Osteoblast (primary cell): ENCODE measurements around the gene PDP2. TPM values are rescaled to one million over a fixed set of nuclear protein-coding genes. Genes with fewer than 3 reads are reported as not detected.
A peak's percentile ranks its signal among the peaks of the same experiment; 100 is the strongest.
"Not testable (repeated sequence)": the region's sequence is repeated elsewhere in the genome, so short reads cannot be mapped to it uniquely, and the experiment has no call there.

Experiments
- DNase-seq: peaks from one replicate; pipeline ENCODE4 v3.0.0; 2011; ENCODE audit warnings: low spot score, mixed read lengths; ENCODE audit not compliant: insufficient read length; ENCODE audit errors: missing footprints
- H2AFZ ChIP-seq: 2 replicates; pipeline ENCODE4 v1.6.0; 2011; ENCODE audit warnings: mild to moderate bottlenecking, low read length
- H3K27ac ChIP-seq: 2 replicates; pipeline ENCODE4 v1.5.1; 2011; ENCODE audit warnings: mild to moderate bottlenecking, low read depth, low read length, moderate library complexity
- H3K27me3 ChIP-seq: 2 replicates; pipeline ENCODE4 v1.6.0; 2012; ENCODE audit warnings: mild to moderate bottlenecking, control low read depth, inconsistent platforms, low read length, moderate library complexity; ENCODE audit not compliant: insufficient read depth
- H3K36me3 ChIP-seq: 2 replicates; pipeline ENCODE4 v1.5.1; 2011; ENCODE audit warnings: mild to moderate bottlenecking, low read length, control low read depth, moderate library complexity; ENCODE audit not compliant: insufficient read depth
- H3K4me1 ChIP-seq: 2 replicates; pipeline ENCODE4 v1.5.1; 2011; ENCODE audit warnings: mild to moderate bottlenecking, low read length, control low read depth, moderate library complexity; ENCODE audit not compliant: insufficient read depth
- H3K4me2 ChIP-seq: 2 replicates; pipeline ENCODE4 v1.6.0; 2011; ENCODE audit warnings: mild to moderate bottlenecking, low read length; ENCODE audit not compliant: insufficient read depth
- H3K4me3 ChIP-seq: fragments of 200-600 bp; sonication (generic); 3 replicates; pipeline ENCODE4 v1.5.1; 2012; ENCODE audit warnings: mild to moderate bottlenecking, low read length, inconsistent platforms; ENCODE audit not compliant: insufficient read depth
- H3K79me2 ChIP-seq: 2 replicates; pipeline ENCODE4 v1.6.0; 2012; ENCODE audit warnings: mild to moderate bottlenecking, low read length, control low read depth, inconsistent platforms; ENCODE audit not compliant: insufficient read depth
- H3K9me3 ChIP-seq: 2 replicates; pipeline ENCODE4 v1.5.1; 2011; ENCODE audit warnings: low read depth, low read length, control low read depth
- H4K20me1 ChIP-seq: 2 replicates; pipeline ENCODE4 v1.6.0; 2012; ENCODE audit warnings: mild to moderate bottlenecking, low read length, control low read depth; ENCODE audit not compliant: insufficient read depth
- total RNA-seq: library from RNA; depleted of rRNA; stranded (reverse); fragments of >200 nt; gene quantifications from 2 replicates; pipeline ENCODE4 v1.2.3, GENCODE V29; 2012
- TF ChIP-seq, protein P1 (sequence below): IDR thresholded peaks from 2 replicates; pipeline ENCODE4 v1.5.1; 2011; ENCODE audit warnings: mild to moderate bottlenecking, low read depth, low read length, moderate library complexity; ENCODE audit errors: extremely low read depth

PDP2 gene
- total RNA-seq, 1 donor, result 13.8 TPM

DNA sequence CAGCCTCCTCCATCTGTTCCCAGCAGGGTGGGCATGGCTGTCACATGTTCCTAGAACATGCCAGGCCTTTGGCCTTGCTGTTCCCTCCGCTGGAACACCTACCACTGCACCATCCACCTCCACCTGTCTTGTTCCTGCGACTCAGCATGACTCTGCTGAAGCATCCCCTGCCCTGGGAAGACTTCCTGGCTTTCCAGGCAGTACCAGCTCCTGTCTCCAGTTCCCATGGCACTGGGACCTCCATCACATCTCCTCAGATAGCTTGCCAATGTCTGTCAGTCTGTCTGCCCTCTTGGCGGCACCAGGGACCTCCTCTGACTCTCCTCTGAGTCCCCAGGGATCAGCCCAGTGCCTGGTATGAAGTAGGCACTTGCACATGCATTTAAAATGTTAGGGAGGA is 15.7 kb downstream of the PDP2 start:
- DNase-seq, result no peak
- no peaks in the 10 kb centered on the region for H3K79me2 ChIP-seq
- H3K4me2 ChIP-seq, result no peak overlapping the region
- no peak overlapping the region for H2AFZ ChIP-seq
- H3K9me3 ChIP-seq, result no peaks in the 10 kb centered on the region
- no peaks in the 10 kb centered on the region for H3K27me3 ChIP-seq
- H3K27ac ChIP-seq, result no peak overlapping the region
- no peak overlapping the region for H3K4me3 ChIP-seq
- peaks cover 28% of the 10 kb centered on the region for H3K4me1 ChIP-seq
- peaks cover 4% of the 10 kb centered on the region for H4K20me1 ChIP-seq
- TF ChIP-seq, protein P1, sequence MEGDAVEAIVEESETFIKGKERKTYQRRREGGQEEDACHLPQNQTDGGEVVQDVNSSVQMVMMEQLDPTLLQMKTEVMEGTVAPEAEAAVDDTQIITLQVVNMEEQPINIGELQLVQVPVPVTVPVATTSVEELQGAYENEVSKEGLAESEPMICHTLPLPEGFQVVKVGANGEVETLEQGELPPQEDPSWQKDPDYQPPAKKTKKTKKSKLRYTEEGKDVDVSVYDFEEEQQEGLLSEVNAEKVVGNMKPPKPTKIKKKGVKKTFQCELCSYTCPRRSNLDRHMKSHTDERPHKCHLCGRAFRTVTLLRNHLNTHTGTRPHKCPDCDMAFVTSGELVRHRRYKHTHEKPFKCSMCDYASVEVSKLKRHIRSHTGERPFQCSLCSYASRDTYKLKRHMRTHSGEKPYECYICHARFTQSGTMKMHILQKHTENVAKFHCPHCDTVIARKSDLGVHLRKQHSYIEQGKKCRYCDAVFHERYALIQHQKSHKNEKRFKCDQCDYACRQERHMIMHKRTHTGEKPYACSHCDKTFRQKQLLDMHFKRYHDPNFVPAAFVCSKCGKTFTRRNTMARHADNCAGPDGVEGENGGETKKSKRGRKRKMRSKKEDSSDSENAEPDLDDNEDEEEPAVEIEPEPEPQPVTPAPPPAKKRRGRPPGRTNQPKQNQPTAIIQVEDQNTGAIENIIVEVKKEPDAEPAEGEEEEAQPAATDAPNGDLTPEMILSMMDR, result no peak
- peaks cover 4% of the 10 kb centered on the region for H3K36me3 ChIP-seq

DNA sequence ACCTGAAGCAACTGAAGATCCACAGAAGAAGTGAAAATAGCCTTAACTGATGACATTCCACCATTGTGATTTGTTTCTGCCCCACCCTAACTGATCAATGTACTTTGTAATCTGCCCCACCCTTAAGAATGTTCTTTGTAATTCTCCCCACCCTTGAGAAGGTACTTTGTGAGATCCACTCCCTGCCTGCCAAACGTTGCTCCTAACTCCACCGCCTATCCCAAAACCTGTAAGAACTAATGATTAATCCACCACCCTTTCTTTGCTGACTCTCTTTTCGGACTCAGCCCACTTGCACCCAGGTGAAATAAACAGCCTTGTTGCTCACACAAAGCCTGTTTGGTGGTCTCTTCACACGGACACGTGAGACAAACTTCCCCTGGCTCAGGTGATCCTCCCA is 16.4 kb downstream of the PDP2 start:
- H3K79me2 ChIP-seq, H3K4me2 ChIP-seq, H3K36me3 ChIP-seq, H3K27ac ChIP-seq, H2AFZ ChIP-seq, DNase-seq, H4K20me1 ChIP-seq, H3K9me3 ChIP-seq, H3K4me3 ChIP-seq, H3K27me3 ChIP-seq: not testable (repeated sequence)
- H3K4me1 ChIP-seq, result peaks cover 32% of the 10 kb centered on the region

GRCh38 chr16:66898207-66898606 is 17.9 kb downstream of the PDP2 start:
- TF ChIP-seq, protein P1, result no peak
- Histone ChIP-seq H3K79me2 (no peaks in the 10 kb centered on the region), H4K20me1 (peaks cover 4% of the 10 kb centered on the region), H3K36me3 (no peaks in the 10 kb centered on the region), H3K27me3 (no peaks in the 10 kb centered on the region), H2AFZ (no peak overlapping the region), H3K27ac (no peak overlapping the region), H3K4me3 (no peak overlapping the region), H3K4me2 (no peak overlapping the region), H3K4me1 (peaks cover 32% of the 10 kb centered on the region), H3K9me3 (no peaks in the 10 kb centered on the region)
- DNase-seq, result peak; percentile 76

DNA sequence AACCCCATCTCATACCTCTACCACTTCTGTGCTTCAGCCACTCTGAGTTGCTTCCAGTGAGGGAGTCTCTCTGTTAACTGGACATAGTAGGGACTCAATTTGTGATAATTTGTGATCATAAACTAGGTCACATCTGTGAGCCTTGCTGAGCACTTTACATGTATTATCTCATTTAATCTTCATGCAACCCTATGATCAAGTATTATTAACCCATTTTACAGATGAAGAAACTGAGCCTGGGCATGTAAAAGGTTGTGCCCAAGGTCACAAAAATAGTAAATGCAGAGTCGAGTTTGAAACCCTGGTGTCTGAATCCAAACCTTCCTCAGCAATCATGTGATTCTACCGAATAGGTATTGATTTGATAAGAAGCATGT is 18.6 kb downstream of the PDP2 start:
- no peaks in the 10 kb centered on the region for H3K36me3 ChIP-seq
- no peaks in the 10 kb centered on the region for H3K27me3 ChIP-seq
- H2AFZ ChIP-seq, result no peak overlapping the region
- no peak overlapping the region for H3K4me2 ChIP-seq
- TF ChIP-seq, protein P1, result no peak
- no peak overlapping the region for H3K4me3 ChIP-seq
- DNase-seq, result no peak
- H3K79me2 ChIP-seq, result no peaks in the 10 kb centered on the region
- no peak overlapping the region for H3K27ac ChIP-seq
- H4K20me1 ChIP-seq, result peaks cover 4% of the 10 kb centered on the region
- peaks cover 34% of the 10 kb centered on the region for H3K4me1 ChIP-seq
- H3K9me3 ChIP-seq, result no peaks in the 10 kb centered on the region
